Measurements from ENCODE around the gene RNF224.

DNA sequence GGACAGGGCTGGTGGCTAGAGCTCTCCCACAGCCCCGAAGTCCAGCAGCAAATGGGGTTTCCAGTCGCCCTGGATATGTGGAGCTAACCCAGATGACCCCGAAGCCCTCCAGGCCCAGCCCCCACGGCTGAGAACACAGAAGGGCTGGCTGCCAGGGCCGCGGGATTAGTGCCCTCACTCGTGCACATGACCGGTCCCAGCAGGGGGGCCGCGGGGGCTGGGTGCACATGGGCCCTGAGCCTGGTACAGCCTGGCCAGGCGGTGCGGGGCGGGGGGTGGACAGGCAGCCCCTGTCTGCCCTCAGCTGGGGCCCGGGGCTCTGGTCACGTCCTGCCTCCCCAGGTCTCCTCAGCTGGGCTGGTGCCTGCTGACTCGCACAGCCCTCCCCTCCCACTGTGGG, 32.9 kb upstream of the RNF224 start:
- TF ChIP-seq, protein P1, sequence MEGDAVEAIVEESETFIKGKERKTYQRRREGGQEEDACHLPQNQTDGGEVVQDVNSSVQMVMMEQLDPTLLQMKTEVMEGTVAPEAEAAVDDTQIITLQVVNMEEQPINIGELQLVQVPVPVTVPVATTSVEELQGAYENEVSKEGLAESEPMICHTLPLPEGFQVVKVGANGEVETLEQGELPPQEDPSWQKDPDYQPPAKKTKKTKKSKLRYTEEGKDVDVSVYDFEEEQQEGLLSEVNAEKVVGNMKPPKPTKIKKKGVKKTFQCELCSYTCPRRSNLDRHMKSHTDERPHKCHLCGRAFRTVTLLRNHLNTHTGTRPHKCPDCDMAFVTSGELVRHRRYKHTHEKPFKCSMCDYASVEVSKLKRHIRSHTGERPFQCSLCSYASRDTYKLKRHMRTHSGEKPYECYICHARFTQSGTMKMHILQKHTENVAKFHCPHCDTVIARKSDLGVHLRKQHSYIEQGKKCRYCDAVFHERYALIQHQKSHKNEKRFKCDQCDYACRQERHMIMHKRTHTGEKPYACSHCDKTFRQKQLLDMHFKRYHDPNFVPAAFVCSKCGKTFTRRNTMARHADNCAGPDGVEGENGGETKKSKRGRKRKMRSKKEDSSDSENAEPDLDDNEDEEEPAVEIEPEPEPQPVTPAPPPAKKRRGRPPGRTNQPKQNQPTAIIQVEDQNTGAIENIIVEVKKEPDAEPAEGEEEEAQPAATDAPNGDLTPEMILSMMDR (IDR thresholded peaks at IDR 0.05; ENCODE audit: low read depth, low read length, missing input control): no peak
- TF ChIP-seq YY1 (IDR thresholded peaks at IDR 0.05) (no peak), HNF4G (IDR thresholded peaks at IDR 0.05) (no peak), GABPA (IDR thresholded peaks at IDR 0.05 in 1 of 2, conservative IDR thresholded peaks at IDR 0.05 in 1 of 2) (no peak), EGR1 (IDR thresholded peaks at IDR 0.05; ENCODE audit: low read depth in 2 of 2) (no peak), JUND (IDR thresholded peaks at IDR 0.05) (no peak), FOXA1 (IDR thresholded peaks at IDR 0.05) (no peak), TAF1 (conservative IDR thresholded peaks at IDR 0.05) (no peak), SP1 (IDR thresholded peaks at IDR 0.05) (no peak)
- TF ChIP-seq, protein P2, sequence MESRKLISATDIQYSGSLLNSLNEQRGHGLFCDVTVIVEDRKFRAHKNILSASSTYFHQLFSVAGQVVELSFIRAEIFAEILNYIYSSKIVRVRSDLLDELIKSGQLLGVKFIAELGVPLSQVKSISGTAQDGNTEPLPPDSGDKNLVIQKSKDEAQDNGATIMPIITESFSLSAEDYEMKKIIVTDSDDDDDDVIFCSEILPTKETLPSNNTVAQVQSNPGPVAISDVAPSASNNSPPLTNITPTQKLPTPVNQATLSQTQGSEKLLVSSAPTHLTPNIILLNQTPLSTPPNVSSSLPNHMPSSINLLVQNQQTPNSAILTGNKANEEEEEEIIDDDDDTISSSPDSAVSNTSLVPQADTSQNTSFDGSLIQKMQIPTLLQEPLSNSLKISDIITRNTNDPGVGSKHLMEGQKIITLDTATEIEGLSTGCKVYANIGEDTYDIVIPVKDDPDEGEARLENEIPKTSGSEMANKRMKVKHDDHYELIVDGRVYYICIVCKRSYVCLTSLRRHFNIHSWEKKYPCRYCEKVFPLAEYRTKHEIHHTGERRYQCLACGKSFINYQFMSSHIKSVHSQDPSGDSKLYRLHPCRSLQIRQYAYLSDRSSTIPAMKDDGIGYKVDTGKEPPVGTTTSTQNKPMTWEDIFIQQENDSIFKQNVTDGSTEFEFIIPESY (IDR thresholded peaks at IDR 0.05): no peak
- TF ChIP-seq, protein P3, sequence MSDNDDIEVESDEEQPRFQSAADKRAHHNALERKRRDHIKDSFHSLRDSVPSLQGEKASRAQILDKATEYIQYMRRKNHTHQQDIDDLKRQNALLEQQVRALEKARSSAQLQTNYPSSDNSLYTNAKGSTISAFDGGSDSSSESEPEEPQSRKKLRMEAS (IDR thresholded peaks at IDR 0.05): no peak
- TF ChIP-seq, protein P4, sequence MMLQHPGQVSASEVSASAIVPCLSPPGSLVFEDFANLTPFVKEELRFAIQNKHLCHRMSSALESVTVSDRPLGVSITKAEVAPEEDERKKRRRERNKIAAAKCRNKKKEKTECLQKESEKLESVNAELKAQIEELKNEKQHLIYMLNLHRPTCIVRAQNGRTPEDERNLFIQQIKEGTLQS (IDR thresholded peaks at IDR 0.05): no peak
